NOMO-1 treated with dmso at 0.1 percent for 144 hours (cell line): ENCODE data around the gene UBE3B.

ENCODE experiments used
- DNase-seq: peaks from one replicate; lab custom pipeline; 2025; ENCODE audit not compliant: unreplicated experiment; lab: John Stamatoyannopoulos, UW

Gene UBE3B

GRCh38 chr12:109567967-109568366, 90.5 kb downstream of the UBE3B start:
- no peak for DNase-seq

GRCh38 chr12:109568486-109568885, 91.1 kb downstream of the UBE3B start:
- DNase-seq, result no peak

- no peak for DNase-seq
Measured at GRCh38 chr12:109571773-109572505, 94.5 kb downstream of the UBE3B start.

- no peak for DNase-seq
Measured at GRCh38 chr12:109572506-109572845, 95.0 kb downstream of the UBE3B start.

- peak; percentile 99 for DNase-seq
Measured at GRCh38 chr12:109573029-109573913, 95.8 kb downstream of the UBE3B start, which contains the start of the genes MMAB and MVK. Gene MMAB, minus strand, starts transcription at chr12:109573504. Its CDS starts 24 bp downstream, at chr12:109573480. Gene MVK, plus strand, starts transcription at chr12:109573794. Its CDS starts 1,029 bp downstream, at chr12:109574823.

GRCh38 chr12:109573914-109574244, 96.4 kb downstream of the UBE3B start:
- DNase-seq, result no peak

GRCh38 chr12:109575683-109576082, 98.2 kb downstream of the UBE3B start:
- DNase-seq, result no peak

- DNase-seq, result no peak
Measured at GRCh38 chr12:109577311-109577710, 99.9 kb downstream of the UBE3B start.

- DNase-seq, result no peak
Measured at GRCh38 chr12:109578330-109578927, 101.0 kb downstream of the UBE3B start.

GRCh38 chr12:109579639-109580038, 102.2 kb downstream of the UBE3B start:
- DNase-seq, result no peak

- no peak for DNase-seq
Measured at GRCh38 chr12:109580272-109580671, 102.8 kb downstream of the UBE3B start.

- no peak for DNase-seq
Measured at GRCh38 chr12:109580684-109581333, 103.4 kb downstream of the UBE3B start.

GRCh38 chr12:109581334-109581691, 103.9 kb downstream of the UBE3B start:
- no peak for DNase-seq

- no peak for DNase-seq
Measured at GRCh38 chr12:109581856-109582255, 104.4 kb downstream of the UBE3B start.

- DNase-seq, result no peak
Measured at GRCh38 chr12:109582636-109583035, 105.2 kb downstream of the UBE3B start.

- no peak for DNase-seq
Measured at GRCh38 chr12:109583733-109584132, 106.3 kb downstream of the UBE3B start.
